ENCODE measurements around the gene SEC16B. TPM values are rescaled to one million over a fixed set of nuclear protein-coding genes. Genes with fewer than 3 reads are reported as not detected.

SEC16B gene
- total RNA-seq, 1 donor from 2014 or later = not detected

GRCh38 chr1:177948336-177948972 is 21.4 kb downstream of the SEC16B start:
- no peak for DNase-seq (ENCODE audit: low spot score)
- Mint-ChIP-seq H3K36me3 (ENCODE audit: low read depth) (no peaks in the 10 kb centered on the region), H3K27ac (no peak overlapping the region), H3K9me3 (no peaks in the 10 kb centered on the region), H3K27me3 (ENCODE audit: low read depth) (no peaks in the 10 kb centered on the region), H3K4me1 (ENCODE audit: low read depth) (peaks cover 2% of the 10 kb centered on the region), H3K4me3 (ENCODE audit: low read depth) (no peak overlapping the region)
- intact Hi-C loops (cut with micrococcal nuclease) = loop anchor here (5.0 to 10.0 kb wide), 2 partner anchors 334 to 524 kb away; no protein-coding TSS in a partner anchor

- no peak for DNase-seq (ENCODE audit: low spot score)
- Mint-ChIP-seq H3K36me3 (ENCODE audit: low read depth) (no peaks in the 10 kb centered on the region), H3K9me3 (no peaks in the 10 kb centered on the region), H3K27ac (no peak overlapping the region), H3K4me1 (ENCODE audit: low read depth) (peaks cover 2% of the 10 kb centered on the region), H3K27me3 (ENCODE audit: low read depth) (no peaks in the 10 kb centered on the region), H3K4me3 (ENCODE audit: low read depth) (no peak overlapping the region)
- intact Hi-C loops (cut with micrococcal nuclease) = loop anchor here (2.0 to 10.0 kb wide), 3 partner anchors 335 to 1051 kb away; no protein-coding TSS in a partner anchor
Observed at GRCh38 chr1:177947623-177948022, 22.2 kb downstream of the SEC16B start.

- peaks cover 2% of the 10 kb centered on the region for H3K4me1 Mint-ChIP-seq (ENCODE audit: low read depth)
- intact Hi-C loops (cut with micrococcal nuclease) = loop anchor here (2.0 to 10.0 kb wide), 3 partner anchors 336 to 1049 kb away; no protein-coding TSS in a partner anchor
- H3K4me3 Mint-ChIP-seq (ENCODE audit: low read depth) = no peak overlapping the region
Observed at GRCh38 chr1:177945943-177946650, 23.8 kb downstream of the SEC16B start.

GRCh38 chr1:177944016-177944949 is 25.6 kb downstream of the SEC16B start:
- H3K4me1 Mint-ChIP-seq (ENCODE audit: low read depth) = peaks cover 2% of the 10 kb centered on the region
- no peak for DNase-seq (ENCODE audit: low spot score)
- H3K9me3 Mint-ChIP-seq = no peaks in the 10 kb centered on the region
- intact Hi-C loops (cut with micrococcal nuclease) = loop anchor here (10.0 kb wide), 1 partner anchor 519 kb away; no protein-coding TSS in a partner anchor
- H3K36me3 Mint-ChIP-seq (ENCODE audit: low read depth) = no peaks in the 10 kb centered on the region
- no peak overlapping the region for H3K27ac Mint-ChIP-seq
- H3K4me3 Mint-ChIP-seq (ENCODE audit: low read depth) = no peak overlapping the region
- H3K27me3 Mint-ChIP-seq (ENCODE audit: low read depth) = no peaks in the 10 kb centered on the region

More at GRCh38 chr1:177945943-177946650, 23.8 kb downstream of the SEC16B start:
- no peak for DNase-seq (ENCODE audit: low spot score)
- no peaks in the 10 kb centered on the region for H3K27me3 Mint-ChIP-seq (ENCODE audit: low read depth)
- H3K36me3 Mint-ChIP-seq (ENCODE audit: low read depth) = no peaks in the 10 kb centered on the region
- H3K27ac Mint-ChIP-seq = no peak overlapping the region
- H3K9me3 Mint-ChIP-seq = no peaks in the 10 kb centered on the region

GRCh38 chr1:177941976-177942375 is 27.9 kb downstream of the SEC16B start:
- Mint-ChIP-seq H3K27me3 (ENCODE audit: low read depth) (no peaks in the 10 kb centered on the region), H3K9me3 (no peaks in the 10 kb centered on the region), H3K4me3 (ENCODE audit: low read depth) (no peak overlapping the region), H3K36me3 (ENCODE audit: low read depth) (no peaks in the 10 kb centered on the region), H3K27ac (no peak overlapping the region), H3K4me1 (ENCODE audit: low read depth) (no peaks in the 10 kb centered on the region)
- intact Hi-C loops (cut with micrococcal nuclease) = loop anchor here (10.0 kb wide), 1 partner anchor 517 kb away; no protein-coding TSS in a partner anchor
- no peak for DNase-seq (ENCODE audit: low spot score)

GRCh38 chr1:177940682-177941081 is 29.2 kb downstream of the SEC16B start:
- H3K27ac Mint-ChIP-seq = no peak overlapping the region
- H3K4me3 Mint-ChIP-seq (ENCODE audit: low read depth) = no peak overlapping the region
- no peak for DNase-seq (ENCODE audit: low spot score)
- intact Hi-C loops (cut with micrococcal nuclease) = loop anchor here (10.0 kb wide), 1 partner anchor 516 kb away; no protein-coding TSS in a partner anchor
- no peaks in the 10 kb centered on the region for H3K27me3 Mint-ChIP-seq (ENCODE audit: low read depth)
- no peaks in the 10 kb centered on the region for H3K9me3 Mint-ChIP-seq
- no peaks in the 10 kb centered on the region for H3K36me3 Mint-ChIP-seq (ENCODE audit: low read depth)
- no peaks in the 10 kb centered on the region for H3K4me1 Mint-ChIP-seq (ENCODE audit: low read depth)

- no peaks in the 10 kb centered on the region for H3K4me1 Mint-ChIP-seq (ENCODE audit: low read depth)
- H3K4me3 Mint-ChIP-seq (ENCODE audit: low read depth) = no peak overlapping the region
- no peaks in the 10 kb centered on the region for H3K36me3 Mint-ChIP-seq (ENCODE audit: low read depth)
- no peaks in the 10 kb centered on the region for H3K9me3 Mint-ChIP-seq
- DNase-seq (ENCODE audit: low spot score) = no peak
- intact Hi-C loops (cut with micrococcal nuclease) = no loop called here
- H3K27me3 Mint-ChIP-seq (ENCODE audit: low read depth) = no peaks in the 10 kb centered on the region
- no peak overlapping the region for H3K27ac Mint-ChIP-seq
Observed at GRCh38 chr1:177937931-177938330, 31.9 kb downstream of the SEC16B start.

- intact Hi-C loops (cut with micrococcal nuclease) = no loop called here
- Mint-ChIP-seq H3K27ac (no peak overlapping the region), H3K9me3 (no peaks in the 10 kb centered on the region)
Observed at GRCh38 chr1:177937174-177937770, 32.6 kb downstream of the SEC16B start.

GRCh38 chr1:177935638-177936415 is 34.0 kb downstream of the SEC16B start:
- H3K9me3 Mint-ChIP-seq = no peaks in the 10 kb centered on the region

More at GRCh38 chr1:177937174-177937770, 32.6 kb downstream of the SEC16B start:
- H3K4me1 Mint-ChIP-seq (ENCODE audit: low read depth) = no peaks in the 10 kb centered on the region
- H3K27me3 Mint-ChIP-seq (ENCODE audit: low read depth) = no peaks in the 10 kb centered on the region
- H3K4me3 Mint-ChIP-seq (ENCODE audit: low read depth) = no peak overlapping the region
- H3K36me3 Mint-ChIP-seq (ENCODE audit: low read depth) = no peaks in the 10 kb centered on the region
- no peak for DNase-seq (ENCODE audit: low spot score)

GRCh38 chr1:177934927-177935326 is 34.9 kb downstream of the SEC16B start:
- H3K27ac Mint-ChIP-seq = no peak overlapping the region
- H3K4me1 Mint-ChIP-seq (ENCODE audit: low read depth) = no peaks in the 10 kb centered on the region
- no peak overlapping the region for H3K4me3 Mint-ChIP-seq (ENCODE audit: low read depth)
- no peaks in the 10 kb centered on the region for H3K36me3 Mint-ChIP-seq (ENCODE audit: low read depth)
- H3K27me3 Mint-ChIP-seq (ENCODE audit: low read depth) = no peaks in the 10 kb centered on the region
- DNase-seq (ENCODE audit: low spot score) = no peak
- no peaks in the 10 kb centered on the region for H3K9me3 Mint-ChIP-seq
- intact Hi-C loops (cut with micrococcal nuclease) = no loop called here

More at GRCh38 chr1:177935638-177936415, 34.0 kb downstream of the SEC16B start:
- H3K4me3 Mint-ChIP-seq (ENCODE audit: low read depth) = no peak overlapping the region
- DNase-seq (ENCODE audit: low spot score) = no peak
- no peaks in the 10 kb centered on the region for H3K27me3 Mint-ChIP-seq (ENCODE audit: low read depth)
- no peaks in the 10 kb centered on the region for H3K36me3 Mint-ChIP-seq (ENCODE audit: low read depth)
- intact Hi-C loops (cut with micrococcal nuclease) = no loop called here
- no peaks in the 10 kb centered on the region for H3K4me1 Mint-ChIP-seq (ENCODE audit: low read depth)
- no peak overlapping the region for H3K27ac Mint-ChIP-seq

GRCh38 chr1:177934461-177934860 is 35.4 kb downstream of the SEC16B start:
- no peaks in the 10 kb centered on the region for H3K36me3 Mint-ChIP-seq (ENCODE audit: low read depth)
- H3K4me1 Mint-ChIP-seq (ENCODE audit: low read depth) = no peaks in the 10 kb centered on the region
- intact Hi-C loops (cut with micrococcal nuclease) = no loop called here
- H3K4me3 Mint-ChIP-seq (ENCODE audit: low read depth) = no peak overlapping the region
- no peak overlapping the region for H3K27ac Mint-ChIP-seq
- H3K9me3 Mint-ChIP-seq = no peaks in the 10 kb centered on the region
- DNase-seq (ENCODE audit: low spot score) = no peak
- no peaks in the 10 kb centered on the region for H3K27me3 Mint-ChIP-seq (ENCODE audit: low read depth)

Data from activated T-helper 2 cell treated with anti-CD3 and anti-CD28 coated beads, Interferon-gamma antibody, Interleukin-2, Interleukin-4, amounts not matched to agents 10 μg/mL and 5 μg/mL and 100 μg/mL, durations not matched to agents 14 hours and 24 hours and 36 hours (primary cell).